B cell (primary cell): ENCODE data around the gene CYP4A11. TPM values are rescaled to one million over a fixed set of nuclear protein-coding genes. Genes with fewer than 3 reads are reported as not detected.
"Not testable (repeated sequence)": the region's sequence is repeated elsewhere in the genome, so short reads cannot be mapped to it uniquely, and the experiment has no call there.

Source experiments
- ATAC-seq: fragments of 200-7000 bp; cut with Tn5 transposase; one replicate; pipeline ENCODE4 v1.10.0; 2021; ENCODE audit warnings: low read depth, mild to moderate bottlenecking, moderate number of reproducible peaks, moderate library complexity
- CTCF ChIA-PET: fragments of 350-600 bp; sonication (Branson Sonifier 250); formaldehyde crosslinking; loops from one replicate; lab custom pipeline; 2021; ENCODE audit warnings: antibody characterized with exemption, inconsistent platforms; lab: Charles Lee
- POLR2A ChIA-PET: fragments of 350-600 bp; sonication (Branson Sonifier 250); formaldehyde crosslinking; loops from one replicate; lab custom pipeline; 2021; ENCODE audit warnings: antibody characterized with exemption; lab: Charles Lee
- DNase-seq: peaks from one replicate; pipeline ENCODE4 v3.0.0; 2013
- H2AFZ ChIP-seq: 2 replicates; pipeline ENCODE4 v1.6.1; 2012; ENCODE audit warnings: mild to moderate bottlenecking, low read depth, low read length; ENCODE audit not compliant: insufficient read depth, poor library complexity, severe bottlenecking
- H3K27ac ChIP-seq, 2 donors: 1 replicate in 1 of 2; 2 replicates in 1 of 2; pipeline ENCODE4 v1.5.1; 2012 to 2013; ENCODE audit warnings: low read length in 2 of 2, mild to moderate bottlenecking in 2 of 2, moderate library complexity in 1 of 2
- H3K27me3 ChIP-seq, 4 experiments: fragments of 200-600 bp in 1 of 4; sonication (generic) in 1 of 4; replicated peaks in 1 of 4; 1 replicate in 2 of 4; 2 replicates in 2 of 4; pipeline versions ENCODE4 v1.6.1 to v1.7.0; 2013 to 2016; ENCODE audit warnings: low read length in 3 of 4, mild to moderate bottlenecking in 2 of 4, mixed read lengths in 1 of 4, moderate library complexity in 1 of 4; ENCODE audit not compliant: insufficient read depth in 4 of 4, control insufficient read depth in 3 of 4; ENCODE audit errors: control extremely low read depth in 1 of 4
- H3K36me3 ChIP-seq, 2 experiments: replicated peaks in 1 of 2; 1 replicate in 1 of 2; 2 replicates in 1 of 2; pipeline versions ENCODE4 v1.6.1 to v1.7.1; 2013; ENCODE audit warnings: low read length in 1 of 2; ENCODE audit not compliant: insufficient read depth in 2 of 2, control insufficient read depth in 1 of 2; ENCODE audit errors: control extremely low read depth in 1 of 2, extremely low read depth in 1 of 2
- H3K4me1 ChIP-seq, 2 donors: fragments of 200-600 bp in 1 of 2; sonication (generic) in 1 of 2; 1 replicate in 1 of 2; 2 replicates in 1 of 2; pipeline versions ENCODE4 v1.5.1 to v1.6.1; 2013 to 2017; ENCODE audit warnings: low read length in 2 of 2; ENCODE audit not compliant: control insufficient read depth in 2 of 2, insufficient read depth in 2 of 2
- H3K4me2 ChIP-seq: replicated peaks from 2 replicates; pipeline ENCODE3; 2012; ENCODE audit warnings: mild to moderate bottlenecking, low read depth, low read length; ENCODE audit not compliant: poor library complexity, severe bottlenecking
- H3K4me3 ChIP-seq, 5 experiments: fragments of 200-600 bp in 1 of 5; sonication (generic) in 1 of 5; 1 replicate in 3 of 5; 2 replicates in 2 of 5; pipeline versions ENCODE4 v1.5.1 to v1.7.0; 2011 to 2016; ENCODE audit warnings: low read length in 4 of 5, mild to moderate bottlenecking in 4 of 5, low read depth in 2 of 5, control low read depth in 1 of 5, moderate library complexity in 1 of 5; ENCODE audit not compliant: insufficient read depth in 1 of 5; ENCODE audit errors: control extremely low read depth in 1 of 5, extremely low read depth in 1 of 5
- H3K79me2 ChIP-seq: fragments of 200-600 bp; sonication (generic); one replicate; pipeline ENCODE4 v1.6.0; 2016; ENCODE audit warnings: low read length; ENCODE audit not compliant: control insufficient read depth, insufficient read depth
- H3K9ac ChIP-seq: fragments of 200-600 bp; sonication (generic); 2 replicates; pipeline ENCODE4 v1.6.1; 2017; ENCODE audit warnings: mild to moderate bottlenecking, low read length, moderate library complexity
- H3K9me3 ChIP-seq, 3 donors: one replicate each; pipeline versions ENCODE4 v1.6.1 to v1.7.1; 2013; ENCODE audit warnings: low read length in 2 of 3; ENCODE audit not compliant: control insufficient read depth in 2 of 3, insufficient read depth in 1 of 3; ENCODE audit errors: control extremely low read depth in 1 of 3
- H4K20me1 ChIP-seq: 2 replicates; pipeline ENCODE4 v1.6.0; 2012; ENCODE audit warnings: mild to moderate bottlenecking, low read length; ENCODE audit not compliant: insufficient read depth, control insufficient read depth, poor library complexity, severe bottlenecking
- H3K27ac Mint-ChIP-seq: one replicate; pipeline ENCODE4 v1.8.0; 2021; ENCODE audit warnings: mixed read lengths
- H3K27me3 Mint-ChIP-seq: one replicate; pipeline ENCODE4 v1.8.0; 2021; ENCODE audit warnings: mixed read lengths
- H3K4me1 Mint-ChIP-seq: one replicate; pipeline ENCODE4 v1.8.0; 2021; ENCODE audit warnings: mixed read lengths
- H3K4me3 Mint-ChIP-seq: one replicate; pipeline ENCODE4 v1.8.0; 2021; ENCODE audit warnings: mixed read lengths
- H3K9me3 Mint-ChIP-seq: one replicate; pipeline ENCODE4 v1.8.0; 2022; ENCODE audit warnings: mixed read lengths; ENCODE audit not compliant: insufficient read depth
- WGBS: methylation state at CpG from one replicate; pipeline ENCODE4 v1.1.5; 2013; ENCODE audit warnings: missing lambda C conversion rate; ENCODE audit not compliant: insufficient coverage; 5-methylcytosine and 5-hydroxymethylcytosine counted together
- intact Hi-C: fragments of 100-400 bp; cut with micrococcal nuclease; formaldehyde crosslinking; loops from one replicate; pipeline ENCODE4 v1.10.0; 2022
- polyA plus RNA-seq: library from polyadenylated mRNA; depleted of rRNA; stranded (reverse); fragments of >200 nt; gene quantifications from 2 replicates; pipeline ENCODE4 v1.2.3, GENCODE V29; 2012
- total RNA-seq, 2 donors: library from RNA; stranded (reverse); fragments of 120-200 nt in 1 of 2; gene quantifications; 1 replicate in 1 of 2; 2 replicates in 1 of 2; pipeline versions ENCODE4 v1.2.3 to v1.2.4, GENCODE V29; 2013 to 2022

Gene CYP4A11
- total and polyA plus RNA-seq, 2 donors (not counting 1 experiment from before 2014, with no cell fraction given), result not detected

DNA sequence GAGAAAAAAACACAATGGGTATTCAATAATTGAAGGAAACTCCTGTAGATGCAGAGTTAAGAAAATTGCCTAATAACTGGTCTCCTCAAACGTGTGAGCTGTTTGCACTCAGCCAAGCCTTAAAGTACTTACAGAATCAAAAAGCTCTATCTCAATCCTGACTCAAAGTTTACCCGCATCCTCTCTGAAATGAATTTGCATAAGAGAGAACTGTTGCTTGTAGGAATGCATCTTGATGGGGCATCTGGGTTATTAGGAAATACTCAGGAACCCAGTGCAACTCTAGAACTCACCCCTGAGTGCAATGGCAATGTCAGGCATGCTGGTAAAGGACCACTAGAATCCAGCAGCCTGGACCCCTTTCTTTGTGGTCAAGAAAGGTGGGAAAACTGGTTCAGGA is 12.6 kb upstream of the CYP4A11 start:
- H3K79me2 ChIP-seq, H3K9me3 Mint-ChIP-seq, DNase-seq, H3K4me3 Mint-ChIP-seq, H3K4me1 Mint-ChIP-seq, H3K36me3 ChIP-seq, H3K9me3 ChIP-seq, H3K9ac ChIP-seq, H3K27ac Mint-ChIP-seq, H2AFZ ChIP-seq, intact Hi-C loops, H3K4me3 ChIP-seq, H3K4me1 ChIP-seq, H3K4me2 ChIP-seq, H3K27me3 ChIP-seq, H4K20me1 ChIP-seq, CTCF ChIA-PET, H3K27ac ChIP-seq, POLR2A ChIA-PET, ATAC-seq: not testable (repeated sequence)
- no CpG with 5 or more reads among the region's 2 CpGs for WGBS
- peaks cover 37% of the 10 kb centered on the region for H3K27me3 Mint-ChIP-seq

DNA sequence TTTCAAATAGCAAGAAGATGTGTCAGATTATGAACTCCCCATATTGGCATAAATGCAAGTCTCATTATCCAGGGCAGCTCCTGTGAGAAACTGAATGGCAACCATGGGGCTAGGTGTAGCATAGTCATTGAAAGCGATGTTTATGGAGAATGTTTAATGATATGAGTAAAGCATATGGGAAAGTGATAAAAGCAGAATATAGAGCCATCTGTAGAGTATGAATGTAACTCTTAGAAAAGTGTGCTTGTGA is 8.1 kb upstream of the CYP4A11 start:
- H3K36me3 ChIP-seq, H3K27me3 ChIP-seq, H3K4me3 Mint-ChIP-seq, DNase-seq, intact Hi-C loops, H4K20me1 ChIP-seq, H3K27ac ChIP-seq, H3K4me1 ChIP-seq, H3K9ac ChIP-seq, CTCF ChIA-PET, H3K4me1 Mint-ChIP-seq, POLR2A ChIA-PET, H3K4me3 ChIP-seq, H3K9me3 ChIP-seq, H3K27ac Mint-ChIP-seq, ATAC-seq, H3K79me2 ChIP-seq, H3K9me3 Mint-ChIP-seq, H3K4me2 ChIP-seq, H2AFZ ChIP-seq: not testable (repeated sequence)
- peaks cover 29% of the 10 kb centered on the region for H3K27me3 Mint-ChIP-seq
- no CpG with 5 or more reads among the region's 1 CpG for WGBS
